K562 (cell line): ENCODE measurements around the gene PTGES3L. TPM values are rescaled to one million over a fixed set of nuclear protein-coding genes. Genes with fewer than 3 reads are reported as not detected.

Experiments used
- BMI1 ChIP-seq: fragments of 150-350 bp; IDR thresholded peaks from 2 replicates; pipeline ENCODE4 v1.6.1; 2014; ENCODE audit warnings: low read length
- CAMTA2 ChIP-seq: fragments of 250-450 bp; sonication (Bioruptor Pico); conservative IDR thresholded peaks from 2 replicates; pipeline ENCODE4 v1.5.1; 2022
- CBX2 ChIP-seq: fragments of 200-600 bp; sonication (generic); IDR thresholded peaks from one replicate; pipeline ENCODE4 v1.6.1; 2012; ENCODE audit warnings: mild to moderate bottlenecking, low read length, inconsistent platforms; ENCODE audit not compliant: insufficient read depth, poor library complexity, severe bottlenecking
- CBX8 ChIP-seq: fragments of 200-600 bp; sonication (generic); IDR thresholded peaks from 2 replicates; pipeline ENCODE4 v1.6.1; 2012; ENCODE audit warnings: borderline replicate concordance, mixed run types, low read depth, mild to moderate bottlenecking, moderate library complexity, mixed read lengths, low read length, control low read depth, inconsistent platforms; ENCODE audit not compliant: poor library complexity, severe bottlenecking; ENCODE audit errors: extremely low read depth
- ETV1 ChIP-seq: fragments of 450-650 bp; conservative IDR thresholded peaks from 2 replicates; pipeline ENCODE4 v1.6.1; 2016; ENCODE audit warnings: missing genetic modification characterization, control low read depth, low read depth, missing compliant biosample characterization
- HMGXB4 ChIP-seq: sonication (generic); formaldehyde crosslinking; IDR thresholded peaks from 2 replicates; pipeline ENCODE4 v1.8.1; 2023; ENCODE audit warnings: mild to moderate bottlenecking, missing genetic modification reagents
- MCM7 ChIP-seq, 2 experiments: fragments of 450-650 bp; IDR thresholded peaks; 2 replicates each; pipeline ENCODE4 v1.6.1; 2016 to 2018
- MTA2 ChIP-seq: fragments of 450-650 bp; IDR thresholded peaks from 2 replicates; pipeline ENCODE4 v1.6.1; 2016; ENCODE audit warnings: low read depth
- RBFOX2 ChIP-seq: fragments of 200-400 bp; formaldehyde crosslinking; IDR thresholded peaks from 2 replicates; pipeline ENCODE4 v1.6.1; 2017; ENCODE audit warnings: low read depth, mild to moderate bottlenecking, low read length, moderate library complexity
- RBM17 ChIP-seq: fragments of 200-400 bp; formaldehyde crosslinking; IDR thresholded peaks from 2 replicates; pipeline ENCODE4 v1.6.1; 2017; ENCODE audit warnings: low read depth, mild to moderate bottlenecking, low read length, borderline replicate concordance
- SMAD2 ChIP-seq: fragments of 150-350 bp; IDR thresholded peaks from 2 replicates; pipeline ENCODE4 v1.6.1; 2014; ENCODE audit warnings: low read depth, mild to moderate bottlenecking, low read length
- SRSF7 ChIP-seq: fragments of 200-400 bp; formaldehyde crosslinking; optimal IDR thresholded peaks from 2 replicates; pipeline ENCODE3; 2017; ENCODE audit warnings: mild to moderate bottlenecking, low read depth, low read length
- ZBTB9 ChIP-seq: fragments of 450-650 bp; formaldehyde crosslinking; IDR thresholded peaks from 2 replicates; pipeline ENCODE4 v1.4.0; 2020; ENCODE audit warnings: mild to moderate bottlenecking, moderate library complexity
- ZNF3 ChIP-seq: fragments of 250-450 bp; sonication (Bioruptor Pico); IDR thresholded peaks from 2 replicates; pipeline ENCODE4 v1.5.0; 2021; ENCODE audit warnings: mild to moderate bottlenecking, moderate library complexity
- ZNF347 ChIP-seq: fragments of 450-650 bp; formaldehyde crosslinking; IDR thresholded peaks from 2 replicates; pipeline ENCODE4 v1.4.0; 2020; ENCODE audit warnings: low read depth, mild to moderate bottlenecking, moderate library complexity
- ZNF551 ChIP-seq: fragments of 250-450 bp; sonication (Bioruptor Pico); IDR thresholded peaks from 2 replicates; pipeline ENCODE4 v1.5.0; 2021; ENCODE audit warnings: mild to moderate bottlenecking, moderate library complexity
- ZNF668 ChIP-seq: fragments of 250-450 bp; sonication (Bioruptor Pico); IDR thresholded peaks from 2 replicates; pipeline ENCODE4 v1.8.0; 2022; ENCODE audit warnings: mild to moderate bottlenecking, inconsistent platforms
- ZNF780A ChIP-seq: fragments of 250-450 bp; sonication (Bioruptor Pico); IDR thresholded peaks from 2 replicates; pipeline ENCODE4 v1.5.0; 2021; ENCODE audit warnings: mild to moderate bottlenecking
- ZNF79 ChIP-seq: fragments of 250-450 bp; sonication (Bioruptor Pico); IDR thresholded peaks from 2 replicates; pipeline ENCODE4 v1.4.0; 2020; ENCODE audit warnings: low read depth, mild to moderate bottlenecking, moderate library complexity
- polyA plus RNA-seq, 8 experiments: library from polyadenylated mRNA; depleted of rRNA in 4 of 8; stranded (reverse) in 5 of 8; unstranded in 3 of 8; fragments of >200 nt; fragmentation: Nextera tagmentation in 2 of 8; fragmentation: Illumina TruSeq in 1 of 8; extraction: Ambion mirVana in 2 of 8; extraction: Trizol in 1 of 8; gene quantifications; 2 replicates each; pipeline versions ENCODE4 v1.2.1 to v1.2.3, GENCODE V29; 2011 to 2014; ENCODE audit warnings: inconsistent platforms in 1 of 8, missing spikeins in 1 of 8
- total RNA-seq, 7 experiments: library from RNA; depleted of rRNA in 6 of 7; stranded (reverse); fragments of >200 nt in 6 of 7; fragmentation: Illumina TruSeq in 2 of 7; extraction: Trizol in 2 of 7; gene quantifications; 2 replicates each; pipeline versions ENCODE4 v1.2.1 to v1.2.3, GENCODE V29; 2011 to 2021; ENCODE audit warnings: low replicate concordance in 1 of 7
- TF ChIP-seq, protein P1 (sequence below): fragments of 250-450 bp; sonication (Bioruptor Pico); IDR thresholded peaks from 2 replicates; pipeline ENCODE4 v1.5.0; 2021

PTGES3L gene
- total and polyA plus RNA-seq, 9 of the 15 experiments (the other 6 are each of a cell fraction or from before 2014, with no cell fraction given) = 6.0 to 16.0 (median 9.6) TPM

DNA sequence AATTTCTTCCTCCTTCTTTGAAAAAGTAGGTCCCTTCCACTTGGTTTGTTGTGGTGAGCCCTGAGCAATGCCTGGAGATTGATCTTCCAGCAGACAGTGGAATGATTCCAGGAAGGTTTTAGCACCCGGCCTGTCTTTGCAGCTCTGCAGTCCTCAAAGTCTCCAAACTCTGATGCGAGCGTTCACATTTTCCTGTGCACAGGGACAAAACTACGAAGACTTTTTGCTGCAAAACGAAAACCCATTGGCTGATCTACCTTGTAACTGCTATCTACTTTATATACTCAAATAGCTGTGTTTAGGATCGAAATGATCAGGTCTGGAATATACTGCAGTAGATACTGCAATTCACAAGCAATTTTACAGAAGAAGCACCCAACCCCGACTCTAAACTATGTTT is 57.6 kb downstream of the PTGES3L start (continued):
- TF ChIP-seq, protein P1, sequence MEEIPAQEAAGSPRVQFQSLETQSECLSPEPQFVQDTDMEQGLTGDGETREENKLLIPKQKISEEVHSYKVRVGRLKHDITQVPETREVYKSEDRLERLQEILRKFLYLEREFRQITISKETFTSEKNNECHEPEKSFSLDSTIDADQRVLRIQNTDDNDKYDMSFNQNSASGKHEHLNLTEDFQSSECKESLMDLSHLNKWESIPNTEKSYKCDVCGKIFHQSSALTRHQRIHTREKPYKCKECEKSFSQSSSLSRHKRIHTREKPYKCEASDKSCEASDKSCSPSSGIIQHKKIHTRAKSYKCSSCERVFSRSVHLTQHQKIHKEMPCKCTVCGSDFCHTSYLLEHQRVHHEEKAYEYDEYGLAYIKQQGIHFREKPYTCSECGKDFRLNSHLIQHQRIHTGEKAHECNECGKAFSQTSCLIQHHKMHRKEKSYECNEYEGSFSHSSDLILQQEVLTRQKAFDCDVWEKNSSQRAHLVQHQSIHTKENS (CRISPR knock-in tag) = no peak
- TF ChIP-seq RBM17 (no peak), ZNF347 (no peak), SRSF7 (no peak), MTA2 (no peak), ZNF668 (CRISPR knock-in tag) (no peak), ZNF780A (no peak), CBX8 (peak; percentile 83), ZNF551 (CRISPR knock-in tag) (no peak), HMGXB4 (CRISPR knock-in tag) (no peak), CAMTA2 (CRISPR knock-in tag) (no peak), ZNF3 (CRISPR knock-in tag) (no peak), ZNF79 (CRISPR knock-in tag) (no peak), MCM7 (IDR thresholded peaks at IDR 0.05) (no peak), RBFOX2 (no peak), CBX2 (peak; percentile 97), ETV1 (tag) (no peak), BMI1 (peak; percentile 45; the same call in 1 of the 2 replicates), ZBTB9 (CRISPR knock-in tag) (no peak), SMAD2 (no peak)
